ENCODE measurements around the gene CHRM3.

GRCh38 chr1:239353536-239353935 lies 32.8 kb upstream of the CHRM3 start:
- TF ChIP-seq, protein P1, sequence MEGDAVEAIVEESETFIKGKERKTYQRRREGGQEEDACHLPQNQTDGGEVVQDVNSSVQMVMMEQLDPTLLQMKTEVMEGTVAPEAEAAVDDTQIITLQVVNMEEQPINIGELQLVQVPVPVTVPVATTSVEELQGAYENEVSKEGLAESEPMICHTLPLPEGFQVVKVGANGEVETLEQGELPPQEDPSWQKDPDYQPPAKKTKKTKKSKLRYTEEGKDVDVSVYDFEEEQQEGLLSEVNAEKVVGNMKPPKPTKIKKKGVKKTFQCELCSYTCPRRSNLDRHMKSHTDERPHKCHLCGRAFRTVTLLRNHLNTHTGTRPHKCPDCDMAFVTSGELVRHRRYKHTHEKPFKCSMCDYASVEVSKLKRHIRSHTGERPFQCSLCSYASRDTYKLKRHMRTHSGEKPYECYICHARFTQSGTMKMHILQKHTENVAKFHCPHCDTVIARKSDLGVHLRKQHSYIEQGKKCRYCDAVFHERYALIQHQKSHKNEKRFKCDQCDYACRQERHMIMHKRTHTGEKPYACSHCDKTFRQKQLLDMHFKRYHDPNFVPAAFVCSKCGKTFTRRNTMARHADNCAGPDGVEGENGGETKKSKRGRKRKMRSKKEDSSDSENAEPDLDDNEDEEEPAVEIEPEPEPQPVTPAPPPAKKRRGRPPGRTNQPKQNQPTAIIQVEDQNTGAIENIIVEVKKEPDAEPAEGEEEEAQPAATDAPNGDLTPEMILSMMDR (IDR thresholded peaks at IDR 0.05): no peak
- TF ChIP-seq POLR2A (IDR thresholded peaks at IDR 0.05): no peak

Measured in Peyer's patch (tissue), 4 donors.